ENCODE data around the gene NKX6-2. TPM values are rescaled to one million over a fixed set of nuclear protein-coding genes. Genes with fewer than 3 reads are reported as not detected.

Gene NKX6-2
- total RNA-seq, 4 donors from 2014 or later: not detected

DNA sequence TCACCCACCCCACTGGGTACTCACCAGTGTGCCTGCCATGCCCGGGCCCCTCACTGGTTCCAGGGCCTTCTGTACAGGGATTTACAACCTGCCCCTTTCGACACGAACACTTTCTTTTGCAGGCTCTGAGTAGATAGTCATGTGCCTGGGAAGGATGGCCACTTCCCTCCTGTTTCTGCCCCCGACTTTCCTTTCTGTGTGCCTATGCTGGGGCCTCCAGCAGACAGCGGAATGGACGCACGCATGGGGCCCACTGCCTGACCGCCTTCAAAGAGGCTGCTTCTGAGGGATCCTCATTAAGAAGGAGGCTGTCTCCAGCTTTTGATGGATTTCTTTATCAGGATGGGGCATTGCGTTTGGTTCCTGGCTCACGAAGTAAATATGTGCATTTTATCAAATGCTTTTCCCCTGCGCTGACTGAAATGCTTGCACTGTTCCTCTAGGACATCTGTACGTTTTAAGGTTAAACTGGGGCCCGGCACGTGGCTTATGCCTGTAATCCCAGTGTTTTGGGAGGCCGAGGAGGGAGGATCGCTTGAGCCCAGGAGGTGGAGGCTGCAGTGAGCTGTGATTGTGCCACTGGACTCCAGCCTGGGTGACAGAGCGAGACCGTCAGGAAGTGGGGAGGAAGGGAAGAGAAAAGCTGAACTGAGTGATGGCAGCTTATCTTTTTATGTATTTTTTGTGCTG, 29.4 kb upstream of the NKX6-2 start:
- TF ChIP-seq, protein P1, sequence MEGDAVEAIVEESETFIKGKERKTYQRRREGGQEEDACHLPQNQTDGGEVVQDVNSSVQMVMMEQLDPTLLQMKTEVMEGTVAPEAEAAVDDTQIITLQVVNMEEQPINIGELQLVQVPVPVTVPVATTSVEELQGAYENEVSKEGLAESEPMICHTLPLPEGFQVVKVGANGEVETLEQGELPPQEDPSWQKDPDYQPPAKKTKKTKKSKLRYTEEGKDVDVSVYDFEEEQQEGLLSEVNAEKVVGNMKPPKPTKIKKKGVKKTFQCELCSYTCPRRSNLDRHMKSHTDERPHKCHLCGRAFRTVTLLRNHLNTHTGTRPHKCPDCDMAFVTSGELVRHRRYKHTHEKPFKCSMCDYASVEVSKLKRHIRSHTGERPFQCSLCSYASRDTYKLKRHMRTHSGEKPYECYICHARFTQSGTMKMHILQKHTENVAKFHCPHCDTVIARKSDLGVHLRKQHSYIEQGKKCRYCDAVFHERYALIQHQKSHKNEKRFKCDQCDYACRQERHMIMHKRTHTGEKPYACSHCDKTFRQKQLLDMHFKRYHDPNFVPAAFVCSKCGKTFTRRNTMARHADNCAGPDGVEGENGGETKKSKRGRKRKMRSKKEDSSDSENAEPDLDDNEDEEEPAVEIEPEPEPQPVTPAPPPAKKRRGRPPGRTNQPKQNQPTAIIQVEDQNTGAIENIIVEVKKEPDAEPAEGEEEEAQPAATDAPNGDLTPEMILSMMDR (IDR thresholded peaks at IDR 0.05): no peak
- TF ChIP-seq POLR2A (IDR thresholded peaks at IDR 0.05): no peak
- no peaks in the 10 kb centered on the region for H3K9me3 ChIP-seq
- no peak overlapping the region for H3K27ac ChIP-seq
- no peaks in the 10 kb centered on the region for H3K4me1 ChIP-seq
- no peak for DNase-seq
- no peaks in the 10 kb centered on the region for H3K36me3 ChIP-seq
- 83 to 87% methylated on average over 18 of the region's 18 CpGs for WGBS, 2 donors
- H3K4me3 ChIP-seq (replicated peaks in 1 of 3): no peak overlapping the region
- intact Hi-C loops (cut with DNase I): no loop called here
- no peaks in the 10 kb centered on the region for H3K27me3 ChIP-seq

DNA sequence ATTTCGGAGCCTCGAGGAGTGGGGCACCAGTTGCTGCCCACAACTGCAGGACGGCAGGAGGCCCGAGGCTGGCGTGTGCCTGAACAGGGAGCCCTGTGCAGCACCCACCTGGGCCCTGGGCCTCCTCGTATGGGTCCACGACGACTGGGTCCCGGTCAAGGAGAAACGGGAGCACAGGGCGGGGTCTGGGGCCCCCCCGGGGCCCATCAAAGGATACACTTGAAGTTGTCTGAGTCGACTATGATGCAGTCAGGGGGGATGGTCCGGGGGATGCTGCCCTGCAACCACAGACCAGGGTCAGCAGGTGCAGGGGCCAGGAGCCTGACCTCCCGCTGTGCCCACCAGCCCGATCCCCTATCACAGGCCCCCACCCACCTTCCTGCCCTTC, 28.5 kb upstream of the NKX6-2 start:
- Histone ChIP-seq H3K9me3 (no peaks in the 10 kb centered on the region), H3K4me3 (replicated peaks in 1 of 3) (no peak overlapping the region), H3K27me3 (no peaks in the 10 kb centered on the region), H3K36me3 (no peaks in the 10 kb centered on the region), H3K27ac (no peak overlapping the region), H3K4me1 (no peaks in the 10 kb centered on the region)
- TF ChIP-seq, protein P1 (IDR thresholded peaks at IDR 0.05): no peak
- TF ChIP-seq POLR2A (IDR thresholded peaks at IDR 0.05): no peak
- WGBS, 2 donors: 78 to 84% methylated on average over 11 to 15 of the region's 16 CpGs
- intact Hi-C loops (cut with DNase I): no loop called here
- DNase-seq: no peak

DNA sequence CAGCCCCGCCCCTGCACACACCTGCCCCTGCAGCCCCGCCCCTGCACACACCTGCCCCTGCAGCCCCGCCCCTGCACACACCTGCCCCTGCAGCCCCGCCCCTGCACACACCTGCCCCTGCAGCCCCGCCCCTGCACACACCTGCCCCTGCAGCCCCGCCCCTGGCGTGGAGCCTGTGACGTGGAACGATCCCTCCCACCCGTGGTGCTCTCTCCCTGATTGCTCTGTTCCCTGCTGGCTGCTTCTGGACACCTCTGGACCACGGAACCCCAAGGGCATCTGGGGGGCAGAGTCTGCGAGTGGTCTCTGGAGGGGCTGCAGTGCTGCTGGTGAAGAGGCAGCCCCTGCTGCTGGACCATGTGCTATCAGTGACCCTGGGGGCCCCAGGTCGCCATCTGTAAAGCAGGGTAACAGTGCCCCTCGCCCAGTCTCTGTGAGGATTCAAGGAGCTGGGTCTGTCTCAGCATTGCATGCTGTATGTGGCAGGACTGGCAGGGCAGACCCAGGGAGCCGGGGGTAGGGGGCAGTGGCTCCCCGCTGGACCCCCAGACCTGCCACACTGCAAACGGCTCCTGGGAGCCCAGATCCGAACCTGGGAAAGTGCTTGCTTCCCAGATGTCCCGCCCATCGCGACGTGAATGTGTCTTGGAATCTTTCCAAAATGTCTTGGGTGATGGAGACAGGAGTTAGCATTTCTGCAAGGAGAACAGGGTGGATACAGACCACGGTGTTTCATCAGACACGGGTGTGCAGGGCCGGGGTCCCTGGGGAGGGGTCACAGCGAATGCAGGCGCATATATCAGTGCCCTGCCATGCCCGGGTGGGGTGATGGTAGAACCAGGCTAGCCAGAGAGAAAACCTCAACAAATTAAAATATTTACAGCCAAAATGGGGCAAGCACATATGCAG, 27.9 kb upstream of the NKX6-2 start:
- WGBS, 2 donors: 68 to 75% methylated on average over 14 to 17 of the region's 28 CpGs
- no peak overlapping the region for H3K27ac ChIP-seq
- no peaks in the 10 kb centered on the region for H3K4me1 ChIP-seq
- intact Hi-C loops (cut with DNase I): no loop called here
- H3K27me3 ChIP-seq: no peaks in the 10 kb centered on the region
- H3K36me3 ChIP-seq: no peaks in the 10 kb centered on the region
- TF ChIP-seq, protein P1 (IDR thresholded peaks at IDR 0.05): no peak
- no peak for TF ChIP-seq POLR2A (IDR thresholded peaks at IDR 0.05)
- no peaks in the 10 kb centered on the region for H3K9me3 ChIP-seq
- DNase-seq: no peak
- H3K4me3 ChIP-seq (replicated peaks in 1 of 3): no peak overlapping the region

DNA sequence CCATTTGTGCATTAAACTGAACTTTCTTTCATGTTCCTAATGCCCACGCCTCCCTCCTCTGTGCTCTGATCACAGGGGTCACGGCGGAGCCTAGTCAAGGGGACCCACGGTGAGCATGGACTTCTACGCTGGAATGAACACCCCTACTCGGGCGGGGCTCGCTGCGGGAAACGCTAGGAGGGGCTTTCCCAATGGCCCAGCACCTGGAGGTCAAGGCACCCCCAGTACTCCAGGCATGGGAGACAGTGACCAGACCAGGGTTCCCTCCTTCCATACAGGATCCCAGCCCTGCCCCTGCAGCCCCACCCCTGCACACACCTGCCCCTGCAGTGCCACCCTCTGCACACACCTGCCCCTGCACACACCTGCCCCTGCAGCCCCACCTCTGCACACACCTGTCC, 27.1 kb upstream of the NKX6-2 start:
- no peaks in the 10 kb centered on the region for H3K4me1 ChIP-seq

More for the DNA sequence above, 27.1 kb upstream of the NKX6-2 start:
- Histone ChIP-seq H3K4me3 (replicated peaks in 1 of 3) (no peak overlapping the region), H3K27ac (no peak overlapping the region), H3K36me3 (no peaks in the 10 kb centered on the region), H3K27me3 (no peaks in the 10 kb centered on the region), H3K9me3 (no peaks in the 10 kb centered on the region)
- no peak for DNase-seq
- intact Hi-C loops (cut with DNase I): no loop called here
- TF ChIP-seq, protein P1 (IDR thresholded peaks at IDR 0.05): no peak
- no peak for TF ChIP-seq POLR2A (IDR thresholded peaks at IDR 0.05)
- whole genome bisulfite sequencing, 2 donors: 86 to 87% methylated on average over 10 of the region's 10 CpGs

Data from thyroid gland (tissue), 4 donors.